HG02981 (cell line): ENCODE results near the gene CAMTA1.

Source experiments
- ATAC-seq: cut with Tn5 transposase; IDR thresholded peaks from one replicate; pipeline ENCODE4 v1.9.1; 2021; ENCODE audit warnings: mild to moderate bottlenecking, moderate library complexity; ENCODE audit not compliant: unreplicated experiment

The CAMTA1 gene

GRCh38 chr1:6953907-6954364, 168.7 kb downstream of the CAMTA1 start:
- ATAC-seq: no peak

GRCh38 chr1:6954591-6954990, 169.3 kb downstream of the CAMTA1 start:
- ATAC-seq: no peak

DNA sequence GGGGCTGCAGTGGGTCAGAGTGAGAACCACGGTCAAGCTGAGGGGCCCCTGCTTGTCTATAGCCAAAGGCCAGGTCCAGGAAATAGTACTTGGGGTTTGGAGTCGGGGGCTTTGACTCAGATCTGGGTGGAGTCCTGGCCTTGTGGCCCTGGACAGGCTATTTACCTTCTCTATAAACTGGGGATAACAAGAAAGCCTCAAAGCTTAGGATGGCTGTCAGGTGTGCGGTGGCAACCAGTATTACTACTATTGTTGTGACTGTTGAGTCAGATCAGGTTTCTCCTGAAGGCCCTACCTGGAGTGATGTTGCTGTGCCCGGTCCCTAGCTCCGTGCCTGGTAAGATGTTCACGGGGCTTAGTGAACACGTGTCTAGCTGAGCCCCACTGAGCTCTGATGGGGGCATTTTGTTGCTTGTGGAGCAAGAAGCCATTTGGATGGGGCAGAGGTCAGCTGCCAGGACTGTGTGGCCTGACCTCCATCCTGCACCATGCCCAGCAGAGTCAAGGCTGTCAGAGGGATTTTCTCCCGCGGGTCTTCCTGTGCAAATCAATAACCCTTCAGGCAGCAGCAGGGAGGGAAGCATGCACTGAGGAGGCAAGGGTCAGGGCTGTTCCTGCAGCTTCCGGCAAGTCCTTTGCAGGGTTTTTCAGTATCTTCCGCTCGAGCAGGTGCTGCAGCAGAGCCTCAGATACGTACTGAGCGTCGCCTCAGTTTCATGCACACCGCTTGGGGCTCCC, 170.3 kb downstream of the CAMTA1 start:
- ATAC-seq: no peak

DNA sequence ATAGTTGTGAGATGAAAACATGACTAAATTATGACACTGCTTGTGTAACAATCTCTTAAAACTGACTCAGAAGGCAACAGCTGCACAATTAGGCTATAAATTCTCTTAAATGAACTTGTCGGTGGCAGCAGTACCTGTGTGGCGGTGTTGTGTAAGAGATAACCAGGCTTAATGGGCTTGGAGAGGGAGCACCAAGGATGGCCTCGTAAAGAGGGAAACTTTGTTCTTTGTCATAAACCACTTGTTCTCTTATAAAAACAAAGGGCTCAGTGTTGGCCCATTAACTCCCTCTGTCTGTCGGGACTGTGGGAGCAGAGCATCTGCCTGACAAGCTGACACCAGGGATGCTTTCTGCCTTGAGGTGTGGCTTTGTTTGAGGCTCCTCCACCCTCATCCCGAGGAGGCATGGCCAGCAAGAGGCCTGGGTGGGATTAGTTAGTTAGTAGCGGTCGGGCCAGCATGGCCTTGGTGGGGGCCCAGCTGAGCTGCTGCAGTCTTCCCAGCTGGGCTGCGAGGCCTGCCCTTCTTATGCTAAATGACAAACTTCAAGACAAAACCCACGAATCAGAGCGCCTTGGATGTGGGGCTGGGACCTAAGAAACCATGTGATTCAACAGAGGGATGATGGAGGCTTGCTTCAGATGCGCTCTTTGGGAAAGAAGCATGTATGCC, 171.4 kb downstream of the CAMTA1 start:
- no peak for ATAC-seq

GRCh38 chr1:6957341-6957740, 172.1 kb downstream of the CAMTA1 start:
- no peak for ATAC-seq

GRCh38 chr1:6958407-6959030, 173.3 kb downstream of the CAMTA1 start:
- ATAC-seq: no peak

- no peak for ATAC-seq
Observed at GRCh38 chr1:6959491-6959890, 174.2 kb downstream of the CAMTA1 start.

- no peak for ATAC-seq
Observed at GRCh38 chr1:6960291-6960811, 175.1 kb downstream of the CAMTA1 start.

DNA sequence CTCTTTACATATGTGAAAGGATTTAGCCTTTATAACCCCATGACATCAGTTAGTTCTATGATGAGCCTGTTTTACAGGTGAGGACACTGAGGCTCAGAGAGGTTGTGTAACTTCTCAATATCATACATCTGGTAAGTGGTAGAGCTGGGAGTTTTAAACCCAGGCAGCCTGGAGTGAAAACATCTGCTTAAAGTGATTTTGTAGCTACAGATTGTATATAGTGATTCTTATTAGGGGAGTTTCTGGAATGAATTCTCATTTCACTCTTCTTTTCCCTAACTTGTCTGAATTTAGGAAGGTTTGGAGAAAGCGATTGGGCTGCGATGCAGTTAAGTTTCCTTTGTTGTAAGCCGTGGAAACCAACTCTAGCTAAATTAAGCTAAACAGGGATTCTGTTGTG, 175.6 kb downstream of the CAMTA1 start:
- no peak for ATAC-seq

DNA sequence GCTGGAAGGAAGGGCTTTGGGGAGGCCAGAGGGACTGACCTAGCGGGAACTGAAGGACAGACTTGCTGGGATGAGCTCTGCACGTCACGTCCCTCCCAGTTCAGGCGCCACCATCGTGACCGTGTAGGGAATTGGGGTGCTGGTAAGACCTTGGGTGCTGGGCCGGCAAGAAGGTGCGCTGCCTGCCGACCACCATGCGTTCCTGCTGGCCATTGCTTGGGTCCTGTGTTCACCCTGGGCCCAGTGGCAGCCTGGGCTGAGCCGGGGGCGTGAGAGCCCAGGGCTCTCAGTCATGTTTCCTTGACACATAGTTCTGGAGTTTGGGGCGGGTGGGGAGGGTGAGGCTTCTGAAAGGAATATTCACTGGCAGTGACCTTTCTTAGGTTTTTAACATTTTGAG, 176.0 kb downstream of the CAMTA1 start:
- ATAC-seq: no peak

- ATAC-seq: no peak
Observed at GRCh38 chr1:6961905-6962477, 176.7 kb downstream of the CAMTA1 start.

DNA sequence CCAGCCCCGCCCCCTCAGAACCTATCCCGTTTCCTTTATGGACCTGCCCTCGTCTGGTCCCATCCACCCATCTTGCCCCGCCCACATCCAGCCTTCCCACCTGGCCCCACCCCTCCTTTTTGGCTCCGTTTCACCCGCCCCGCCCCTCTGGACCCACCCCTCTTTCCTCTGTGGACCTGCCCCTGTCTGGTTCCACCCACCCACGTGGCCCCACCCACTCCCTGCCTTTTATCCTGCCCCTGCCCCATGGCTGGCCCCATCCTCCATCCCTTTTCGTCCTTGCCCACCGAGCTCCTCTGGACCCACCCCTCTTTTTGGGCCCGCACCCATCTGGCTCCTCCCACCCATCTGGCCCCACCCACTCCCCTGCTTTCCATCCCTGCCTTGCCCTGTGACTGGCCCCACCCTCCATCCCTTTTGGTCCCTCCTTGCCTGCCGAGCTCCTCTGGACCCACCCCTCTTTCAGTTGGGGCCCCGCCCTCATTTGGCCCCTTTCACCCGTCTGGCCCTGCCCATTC, 177.3 kb downstream of the CAMTA1 start:
- ATAC-seq: no peak

- no peak for ATAC-seq
Observed at GRCh38 chr1:6962996-6963911, 178.0 kb downstream of the CAMTA1 start.

DNA sequence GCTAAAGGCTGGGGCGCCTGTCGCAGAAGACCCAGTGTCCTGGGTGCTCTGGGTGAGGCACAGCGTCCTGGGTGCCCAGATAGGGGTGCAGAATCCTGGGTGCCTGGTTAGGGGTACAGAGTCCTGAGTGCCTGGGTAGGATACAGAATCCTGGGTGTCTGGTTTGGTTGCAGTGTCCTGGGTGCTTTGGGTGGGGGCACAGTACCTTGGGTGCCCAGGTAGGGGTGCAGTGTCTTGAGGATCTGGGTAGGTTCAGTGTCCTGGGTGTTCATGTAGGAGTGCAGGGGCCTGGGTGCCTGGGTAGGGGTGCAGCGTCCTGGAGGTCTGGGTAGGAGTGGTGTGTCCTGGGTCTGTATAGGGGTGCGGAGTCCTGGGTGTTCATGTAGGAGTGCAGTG, 178.7 kb downstream of the CAMTA1 start:
- ATAC-seq: no peak

GRCh38 chr1:6965083-6965934, 180.1 kb downstream of the CAMTA1 start:
- ATAC-seq: no peak

DNA sequence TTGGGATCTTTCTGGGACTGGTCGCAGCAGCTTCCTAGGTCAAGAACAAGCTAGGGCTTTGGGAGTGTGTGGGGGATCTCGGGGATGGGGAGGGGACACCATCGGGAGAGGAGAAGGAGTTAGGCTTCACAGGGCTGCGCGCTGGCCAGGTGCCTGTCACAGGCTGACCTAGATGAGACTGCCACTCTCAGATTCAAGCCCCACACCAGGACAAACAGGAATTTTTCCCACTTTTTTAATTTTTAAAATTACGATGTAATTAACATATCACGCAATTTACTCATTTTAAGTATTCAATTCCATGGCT, 180.6 kb downstream of the CAMTA1 start:
- ATAC-seq: no peak

DNA sequence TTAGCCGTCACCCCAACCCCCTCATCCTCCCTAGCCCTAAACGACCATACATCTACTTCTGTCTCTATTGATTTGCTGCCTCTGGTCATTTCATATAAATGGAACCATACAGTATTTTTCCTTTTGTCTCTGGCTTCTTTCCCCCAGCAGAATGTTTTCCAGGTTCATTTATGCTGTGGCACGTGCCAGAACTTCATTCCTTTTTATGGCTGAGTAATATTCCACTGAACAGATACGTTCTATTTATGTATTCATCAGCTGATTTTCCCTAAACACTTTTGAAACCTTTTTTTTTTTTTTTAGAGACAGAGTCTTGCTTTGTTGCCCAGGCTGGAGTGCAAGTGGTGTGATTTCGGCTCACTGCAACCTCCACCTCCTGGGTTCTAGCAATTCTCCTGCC, 181.1 kb downstream of the CAMTA1 start:
- no peak for ATAC-seq

DNA sequence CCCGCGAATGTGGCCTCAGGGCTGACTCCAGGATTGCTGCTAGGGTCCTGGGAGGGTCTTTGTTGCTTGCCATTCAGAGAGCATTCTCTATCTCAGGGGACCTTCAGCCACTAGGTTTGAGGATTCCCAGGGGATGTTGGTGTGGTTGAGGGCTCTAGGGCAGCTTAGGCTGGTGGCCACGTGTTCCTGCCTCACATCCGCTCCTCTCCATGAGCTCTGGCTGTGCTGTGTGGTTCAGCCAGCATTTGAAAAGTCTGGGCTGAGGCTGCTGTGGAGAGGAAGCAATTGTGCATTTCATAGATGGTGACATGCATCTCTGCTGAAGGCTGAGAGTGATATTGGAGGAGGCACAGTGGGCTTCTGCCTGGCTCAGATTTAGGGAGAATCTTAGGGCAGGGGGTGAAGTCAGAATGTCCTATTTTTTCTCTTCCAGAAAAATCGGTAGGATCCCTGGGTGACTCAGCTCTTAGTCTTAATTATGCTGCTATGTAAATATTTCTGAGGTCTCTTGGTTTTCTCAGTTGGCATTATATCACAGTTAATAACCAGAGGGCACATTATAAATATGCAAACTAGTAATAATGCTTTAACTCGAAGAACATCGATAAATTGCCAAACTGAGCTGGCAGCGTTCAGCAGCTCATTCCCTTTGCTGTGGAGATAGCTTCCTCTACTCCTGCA, 182.3 kb downstream of the CAMTA1 start:
- no peak for ATAC-seq

DNA sequence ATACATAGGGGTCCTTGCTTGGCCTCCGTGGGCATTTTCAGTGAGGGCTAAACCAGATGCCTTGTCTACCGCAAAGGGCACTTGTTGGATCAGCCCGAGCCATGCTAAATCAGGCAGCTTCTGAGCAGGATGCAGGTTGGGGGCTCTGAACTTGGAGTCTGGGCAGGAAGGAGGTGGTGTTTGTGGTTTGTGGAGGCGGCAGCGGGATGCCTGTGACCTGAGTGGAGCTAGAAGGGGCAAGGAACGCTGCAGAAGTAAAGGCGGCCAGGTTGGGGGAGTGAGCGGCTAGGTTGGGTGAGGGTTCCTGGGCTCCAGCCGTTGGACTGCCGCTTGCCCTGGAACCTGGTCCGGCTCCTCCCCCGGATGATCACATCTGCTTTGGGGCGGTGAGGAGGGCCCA, 183.9 kb downstream of the CAMTA1 start:
- ATAC-seq: no peak
